ENCODE data around the gene RAB26.

RAB26 gene

DNA sequence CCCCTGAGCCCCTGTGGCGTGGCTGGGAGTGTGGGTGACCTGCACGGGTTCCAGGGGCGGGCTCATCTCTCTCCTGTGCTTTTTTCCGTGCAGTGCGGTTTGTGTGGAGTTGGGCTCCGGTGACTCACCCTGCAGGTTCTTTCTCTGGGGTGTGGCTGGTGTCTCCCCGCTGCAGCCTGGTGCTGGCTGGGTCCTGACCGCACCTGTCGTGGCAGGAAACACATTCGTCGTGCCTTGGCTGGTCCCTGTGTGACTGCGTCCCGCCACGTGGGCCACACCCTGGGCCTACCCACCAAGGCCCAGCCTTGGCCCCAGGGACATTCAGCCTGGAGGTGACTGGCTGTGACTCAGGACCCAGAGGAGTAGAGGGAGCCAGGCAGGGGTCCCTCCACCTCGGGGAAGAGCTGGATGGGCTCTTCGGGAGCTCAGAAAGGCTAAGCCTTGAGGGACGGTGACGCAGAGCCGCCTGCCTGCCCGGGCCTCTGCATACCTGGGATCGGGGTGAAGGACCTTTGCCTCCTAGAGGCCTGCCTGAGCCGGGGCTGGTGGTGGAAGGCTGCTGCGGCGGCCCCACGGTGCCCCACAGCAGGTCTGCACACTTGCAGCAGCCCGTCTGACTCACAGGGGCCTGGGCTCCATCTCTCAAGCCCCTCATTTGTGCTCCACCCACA is 14.9 kb downstream of the RAB26 start:
- no peak for DNase-seq

GRCh38 chr16:2165861-2166260 is 17.4 kb downstream of the RAB26 start:
- DNase-seq: no peak

GRCh38 chr16:2166263-2167067 is 18.0 kb downstream of the RAB26 start:
- no peak for DNase-seq

DNA sequence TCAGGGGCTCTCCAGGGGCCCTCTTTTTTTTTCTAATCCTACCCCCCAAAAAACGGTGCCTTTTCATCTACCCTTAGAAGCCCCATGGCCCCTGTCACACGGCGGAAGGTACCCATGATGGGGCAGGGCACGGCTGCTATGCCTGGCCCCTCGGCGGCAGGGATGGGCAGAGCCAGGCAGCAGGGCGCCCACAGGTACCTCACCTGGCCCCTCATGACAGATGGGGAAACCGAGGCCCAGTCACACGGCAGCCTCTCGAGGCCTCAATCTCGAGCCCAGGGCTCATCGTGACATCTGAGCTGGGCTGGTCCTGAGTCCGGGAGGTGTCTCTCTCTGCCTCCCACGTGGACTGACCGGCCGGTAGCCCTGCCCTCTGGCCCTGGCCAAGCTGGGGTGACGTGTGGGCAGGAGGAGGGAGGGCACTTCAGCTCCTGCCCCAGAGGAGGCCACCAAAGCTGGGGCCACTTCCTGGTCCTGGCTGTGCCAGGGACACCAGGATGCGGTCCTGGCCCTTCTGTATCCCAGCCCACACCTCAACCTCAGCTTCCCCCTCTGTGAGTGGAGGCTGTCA is 18.7 kb downstream of the RAB26 start:
- DNase-seq: no peak

DNA sequence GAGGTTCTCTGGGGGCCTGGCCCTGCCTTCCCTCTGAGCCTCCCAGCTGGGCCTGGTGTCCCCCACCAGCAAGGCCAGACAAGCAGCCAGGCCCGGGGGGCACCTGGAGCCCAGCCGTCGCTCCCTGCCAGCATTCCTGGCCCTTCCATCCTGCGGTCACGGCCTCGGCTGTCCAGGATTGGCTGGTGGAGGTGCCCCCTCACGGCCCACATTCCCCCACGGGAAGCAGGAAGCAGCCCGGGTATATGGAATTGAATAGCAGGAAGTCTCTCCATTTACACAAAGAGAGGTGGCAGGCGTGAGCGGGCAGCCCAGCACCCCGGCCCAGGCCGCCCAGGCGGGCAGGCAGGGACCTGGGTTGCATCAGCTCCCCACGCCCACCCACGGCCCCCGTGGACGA is 21.7 kb downstream of the RAB26 start:
- no peak for DNase-seq

- no peak for DNase-seq
Observed at GRCh38 chr16:2170587-2171435, 22.4 kb downstream of the RAB26 start.

- DNase-seq: no peak
Observed at GRCh38 chr16:2171601-2172178, 23.3 kb downstream of the RAB26 start.

- no peak for DNase-seq
Observed at GRCh38 chr16:2172688-2173335, 24.4 kb downstream of the RAB26 start.

GRCh38 chr16:2173366-2173765 is 24.9 kb downstream of the RAB26 start:
- DNase-seq: no peak

DNA sequence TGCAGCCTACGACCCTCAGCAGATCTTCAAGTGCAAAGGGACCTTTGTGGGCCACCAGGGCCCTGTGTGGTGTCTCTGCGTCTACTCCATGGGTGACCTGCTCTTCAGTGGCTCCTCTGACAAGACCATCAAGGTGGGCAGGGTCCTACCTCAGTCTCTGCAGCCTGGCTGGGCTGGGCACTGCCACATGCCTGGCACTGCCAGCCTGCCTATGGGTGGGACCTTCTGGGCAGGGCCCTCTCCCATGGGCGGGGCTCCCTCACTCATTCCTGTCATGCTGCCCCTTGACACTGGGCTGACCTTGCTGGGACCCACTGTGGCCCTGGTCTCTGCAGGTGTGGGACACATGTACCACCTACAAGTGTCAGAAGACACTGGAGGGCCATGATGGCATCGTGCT is 25.5 kb downstream of the RAB26 start:
- DNase-seq: no peak

DNA sequence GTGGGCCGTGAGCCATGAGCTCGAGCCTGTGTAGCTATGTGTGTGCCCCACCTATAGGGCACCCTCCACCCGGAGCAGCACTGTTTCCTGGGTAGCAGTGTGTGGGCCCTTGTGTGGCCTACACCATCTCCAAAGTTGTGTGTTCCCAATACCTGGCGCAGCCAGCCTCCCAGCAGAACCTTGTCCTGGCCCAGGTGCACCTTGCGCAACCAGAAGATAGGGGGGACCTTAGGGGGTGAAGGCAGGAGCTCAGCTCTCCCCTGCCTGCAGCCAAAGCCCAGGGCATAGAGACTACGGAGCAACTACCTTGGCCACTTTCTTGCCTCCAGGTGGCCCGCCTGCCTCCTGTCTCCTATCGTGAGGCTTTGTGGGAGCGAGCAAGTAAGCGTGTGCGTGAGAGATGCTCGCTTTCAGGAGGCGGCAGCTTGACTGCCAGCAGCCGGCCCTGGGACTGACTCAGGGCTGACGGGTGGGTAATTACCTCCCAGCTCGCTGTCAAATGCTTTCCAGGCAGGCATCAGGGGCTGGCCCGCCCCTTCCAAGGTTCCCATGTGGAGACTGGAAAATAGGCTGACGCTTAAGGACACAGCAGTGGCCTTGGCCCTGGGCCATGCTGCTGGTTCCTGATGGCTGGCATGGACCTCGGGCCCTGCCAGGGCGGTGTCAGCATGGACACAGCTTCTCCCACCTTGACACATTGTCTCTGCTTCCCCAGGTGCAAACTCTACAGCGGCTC is 26.1 kb downstream of the RAB26 start:
- no peak for DNase-seq

- DNase-seq: no peak
Observed at GRCh38 chr16:2175454-2175853, 27.0 kb downstream of the RAB26 start.

- no peak for DNase-seq
Observed at GRCh38 chr16:2176047-2176446, 27.6 kb downstream of the RAB26 start.

DNA sequence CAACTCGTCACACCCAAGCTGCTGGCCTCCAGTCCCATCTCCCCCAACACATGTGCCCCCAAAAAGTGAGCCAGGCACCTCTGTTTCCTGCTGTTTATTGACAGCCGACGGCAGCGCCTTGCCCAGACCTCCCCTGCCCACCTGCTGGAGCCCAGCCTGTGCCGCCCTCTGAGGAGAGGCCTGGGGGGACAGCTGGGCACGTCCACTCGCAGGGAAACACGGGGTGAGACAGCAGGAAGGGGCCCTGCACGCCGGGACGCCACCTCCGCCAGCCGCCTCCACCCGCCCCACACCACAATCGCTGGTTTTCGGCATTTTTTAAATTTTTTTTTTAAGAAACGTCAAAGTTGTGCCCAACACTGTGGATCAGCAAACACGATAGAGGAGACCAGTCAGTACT is 28.7 kb downstream of the RAB26 start:
- DNase-seq: no peak

DNA sequence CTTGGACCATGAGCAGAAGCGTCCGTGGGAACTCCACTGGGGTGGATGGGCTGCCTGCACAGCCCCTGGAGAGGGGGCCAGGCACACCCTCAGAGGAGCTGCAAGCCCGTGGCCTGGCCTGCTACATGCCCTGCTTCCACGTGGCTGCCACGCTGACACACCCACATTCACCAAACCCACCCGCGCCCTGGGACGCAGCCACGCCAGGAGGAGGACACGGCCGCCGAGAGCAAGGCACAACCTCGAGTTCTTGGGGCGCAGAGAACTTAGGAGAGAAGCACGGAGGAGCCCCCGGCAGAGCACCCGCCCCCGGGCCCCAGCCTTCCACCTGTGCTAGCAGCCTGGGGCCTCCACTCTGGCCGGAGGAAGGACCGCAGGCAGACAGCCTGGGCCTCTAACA is 29.1 kb downstream of the RAB26 start:
- no peak for DNase-seq

- no peak for DNase-seq
Observed at GRCh38 chr16:2178321-2179106, 30.1 kb downstream of the RAB26 start.

GRCh38 chr16:2179107-2179501 is 30.7 kb downstream of the RAB26 start:
- DNase-seq: no peak

GRCh38 chr16:2179576-2179975 is 31.2 kb downstream of the RAB26 start:
- DNase-seq: no peak

DNA sequence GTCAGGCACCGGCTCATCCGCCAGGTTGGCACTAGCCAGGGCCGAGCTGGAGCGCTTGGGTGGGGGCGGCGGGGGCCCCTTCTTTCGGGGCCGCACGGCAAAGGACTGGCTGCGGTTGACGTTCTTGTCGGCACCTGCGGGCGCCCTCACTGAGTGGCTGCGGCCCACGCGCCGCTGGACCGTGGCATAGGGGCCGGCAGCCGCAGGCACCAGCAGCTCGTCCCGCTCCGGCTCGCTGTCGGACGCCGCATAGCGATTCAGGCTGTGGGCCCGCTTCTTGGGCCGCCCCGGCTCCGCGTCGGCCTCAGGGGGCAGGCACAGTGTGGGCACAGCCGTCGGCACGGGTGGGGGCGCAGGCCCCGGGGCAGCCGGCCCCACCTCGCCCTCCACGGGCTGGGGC is 32.0 kb downstream of the RAB26 start:
- DNase-seq: no peak

- no peak for DNase-seq
Observed at GRCh38 chr16:2180962-2181923, 32.8 kb downstream of the RAB26 start.
